Smooth muscle cell (in vitro differentiated cells): ENCODE data around the gene RAD23A. TPM values are rescaled to one million over a fixed set of nuclear protein-coding genes. Genes with fewer than 3 reads are reported as not detected.
"Not testable (repeated sequence)": the region's sequence is repeated elsewhere in the genome, so short reads cannot be mapped to it uniquely, and the experiment has no call there.

Source experiments
- DNase-seq: peaks from one replicate; lab custom pipeline; 2025; ENCODE audit not compliant: unreplicated experiment; lab: John Stamatoyannopoulos, UW
- H2AFZ ChIP-seq: fragments of 200-600 bp; sonication (generic); 2 replicates; pipeline ENCODE4 v1.6.0; 2016; ENCODE audit warnings: antibody characterized with exemption, low read depth, mild to moderate bottlenecking
- H3F3A ChIP-seq: fragments of 200-600 bp; sonication (generic); 2 replicates; pipeline ENCODE4 v1.6.0; 2017; ENCODE audit warnings: antibody characterized with exemption, low read depth
- H3K27ac ChIP-seq: fragments of 200-600 bp; sonication (generic); 2 replicates; pipeline ENCODE4 v1.5.1; 2016; ENCODE audit warnings: low read depth, mild to moderate bottlenecking
- H3K27me3 ChIP-seq: fragments of 200-600 bp; sonication (generic); 2 replicates; pipeline ENCODE4 v1.6.1; 2016; ENCODE audit warnings: low read depth, mild to moderate bottlenecking
- H3K36me3 ChIP-seq: fragments of 200-600 bp; sonication (generic); 2 replicates; pipeline ENCODE4 v1.5.1; 2016; ENCODE audit warnings: low read depth
- H3K4me1 ChIP-seq: fragments of 200-600 bp; sonication (generic); 2 replicates; pipeline ENCODE4 v1.5.1; 2016; ENCODE audit warnings: low read depth
- H3K4me2 ChIP-seq: fragments of 200-600 bp; sonication (generic); 2 replicates; pipeline ENCODE4 v1.6.0; 2016; ENCODE audit warnings: mild to moderate bottlenecking
- H3K4me3 ChIP-seq: fragments of 200-600 bp; sonication (generic); 2 replicates; pipeline ENCODE4 v1.5.1; 2016; ENCODE audit warnings: mild to moderate bottlenecking
- H3K79me2 ChIP-seq: fragments of 200-600 bp; sonication (generic); 2 replicates; pipeline ENCODE4 v1.6.0; 2016; ENCODE audit warnings: low read depth, mild to moderate bottlenecking
- H3K9ac ChIP-seq: fragments of 200-600 bp; sonication (generic); 2 replicates; pipeline ENCODE4 v1.6.0; 2016; ENCODE audit warnings: low read depth
- H3K9me3 ChIP-seq: fragments of 200-600 bp; sonication (generic); replicated peaks from 2 replicates; pipeline ENCODE4 v1.5.1; 2016; ENCODE audit warnings: low read depth
- H4K20me1 ChIP-seq: fragments of 200-600 bp; sonication (generic); 2 replicates; pipeline ENCODE4 v1.6.0; 2016; ENCODE audit warnings: low read depth
- WGBS: methylation state at CpG from one replicate; pipeline ENCODE4 v1.1.7; 2016; ENCODE audit warnings: low lambda C conversion rate; 5-methylcytosine and 5-hydroxymethylcytosine counted together
- polyA plus RNA-seq: library from polyadenylated mRNA; unstranded; fragments of >200 nt; fragmentation: Nextera tagmentation; extraction: Ambion mirVana; gene quantifications from 2 replicates; pipeline ENCODE4 v1.2.1, GENCODE V29; 2016
- total RNA-seq: library from RNA; depleted of rRNA; stranded (reverse); fragments of >200 nt; gene quantifications from 2 replicates; pipeline ENCODE4 v1.2.3, GENCODE V29; 2014
- TF ChIP-seq, protein P1 (sequence below): fragments of 200-600 bp; sonication (generic); IDR thresholded peaks from 2 replicates; pipeline ENCODE4 v1.5.1; 2017; ENCODE audit warnings: borderline replicate concordance, mild to moderate bottlenecking, antibody characterized with exemption; ENCODE audit not compliant: insufficient read depth, poor library complexity, severe bottlenecking

RAD23A gene
- total and polyA plus RNA-seq, 2 experiments from 2014 or later, result 97.1 to 176 TPM

DNA sequence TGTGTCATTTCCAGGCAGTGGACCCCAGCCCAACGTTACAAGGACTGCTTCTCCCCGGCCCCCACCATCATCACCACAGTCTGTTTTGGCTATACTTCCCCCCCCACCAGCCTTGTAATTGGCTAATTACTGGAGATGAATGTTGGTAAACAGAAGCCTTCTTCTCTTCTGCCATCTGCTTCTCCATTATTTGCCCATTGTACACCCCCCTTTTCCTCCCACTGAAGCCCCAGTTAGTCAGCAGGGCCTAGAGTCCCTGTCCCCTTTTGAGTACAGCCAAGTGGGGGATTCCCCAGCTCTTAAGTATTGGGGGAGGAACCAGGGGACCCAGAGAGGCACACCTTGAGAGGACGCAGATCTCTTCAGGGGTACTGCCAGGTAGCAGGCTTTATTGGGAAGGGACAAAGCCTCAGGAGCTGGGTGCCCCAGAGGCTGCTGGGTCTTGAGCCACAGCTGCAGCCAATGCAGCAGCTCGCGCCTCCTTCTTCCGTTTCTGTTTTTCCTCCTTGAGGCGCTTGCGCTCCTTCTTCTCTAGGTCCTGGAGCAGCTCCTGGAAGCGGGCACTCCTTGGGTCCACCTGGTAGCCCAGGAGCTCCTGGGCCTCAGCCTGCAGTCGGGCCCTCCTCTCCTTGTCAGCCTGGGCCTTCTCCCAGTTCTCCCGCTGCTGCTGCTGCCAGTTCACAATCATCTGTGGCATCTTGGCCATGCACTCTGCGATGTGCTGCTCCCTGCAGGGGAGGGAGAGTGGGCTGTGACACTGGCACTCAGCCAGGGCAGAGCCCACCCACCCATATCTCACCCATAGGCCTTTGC is 8.3 kb downstream of the RAD23A start:
- no peak overlapping the region for H3K4me2 ChIP-seq
- H3K4me1 ChIP-seq, result peaks cover 7% of the 10 kb centered on the region
- H3K27me3 ChIP-seq, result no peaks in the 10 kb centered on the region
- H3K36me3 ChIP-seq, result no peaks in the 10 kb centered on the region
- no peaks in the 10 kb centered on the region for H3K9me3 ChIP-seq
- no peak overlapping the region for H2AFZ ChIP-seq
- no peak for DNase-seq
- peaks cover 10% of the 10 kb centered on the region for H4K20me1 ChIP-seq
- H3K79me2 ChIP-seq, result peaks cover 41% of the 10 kb centered on the region
- H3F3A ChIP-seq, result peaks cover 24% of the 10 kb centered on the region
- TF ChIP-seq, protein P1, sequence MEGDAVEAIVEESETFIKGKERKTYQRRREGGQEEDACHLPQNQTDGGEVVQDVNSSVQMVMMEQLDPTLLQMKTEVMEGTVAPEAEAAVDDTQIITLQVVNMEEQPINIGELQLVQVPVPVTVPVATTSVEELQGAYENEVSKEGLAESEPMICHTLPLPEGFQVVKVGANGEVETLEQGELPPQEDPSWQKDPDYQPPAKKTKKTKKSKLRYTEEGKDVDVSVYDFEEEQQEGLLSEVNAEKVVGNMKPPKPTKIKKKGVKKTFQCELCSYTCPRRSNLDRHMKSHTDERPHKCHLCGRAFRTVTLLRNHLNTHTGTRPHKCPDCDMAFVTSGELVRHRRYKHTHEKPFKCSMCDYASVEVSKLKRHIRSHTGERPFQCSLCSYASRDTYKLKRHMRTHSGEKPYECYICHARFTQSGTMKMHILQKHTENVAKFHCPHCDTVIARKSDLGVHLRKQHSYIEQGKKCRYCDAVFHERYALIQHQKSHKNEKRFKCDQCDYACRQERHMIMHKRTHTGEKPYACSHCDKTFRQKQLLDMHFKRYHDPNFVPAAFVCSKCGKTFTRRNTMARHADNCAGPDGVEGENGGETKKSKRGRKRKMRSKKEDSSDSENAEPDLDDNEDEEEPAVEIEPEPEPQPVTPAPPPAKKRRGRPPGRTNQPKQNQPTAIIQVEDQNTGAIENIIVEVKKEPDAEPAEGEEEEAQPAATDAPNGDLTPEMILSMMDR, result no peak
- no peak overlapping the region for H3K4me3 ChIP-seq
- H3K9ac ChIP-seq, result no peak overlapping the region
- H3K27ac ChIP-seq, result peak overlapping the region; percentile 28
- WGBS, result 90% methylated on average over 11 of the region's 12 CpGs

DNA sequence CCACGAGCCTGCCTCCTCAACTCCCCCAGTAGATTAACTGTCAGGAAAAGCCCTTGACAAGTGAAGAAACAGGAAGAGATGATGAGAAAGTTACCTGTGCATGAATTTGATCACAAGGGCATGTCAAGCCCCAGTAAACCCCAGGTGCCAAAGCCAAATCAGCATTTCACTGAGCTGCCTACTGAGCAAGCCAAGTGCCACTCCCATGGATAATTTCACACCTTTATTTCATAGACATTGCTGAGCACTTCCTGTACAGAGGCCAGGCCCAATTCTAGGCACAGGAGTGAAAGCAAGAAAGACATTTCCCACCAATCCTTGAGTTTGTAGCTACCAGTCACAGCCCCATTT is 8.9 kb downstream of the RAD23A start:
- H2AFZ ChIP-seq, result no peak overlapping the region
- H3K9ac ChIP-seq, result no peak overlapping the region
- H3K27ac ChIP-seq, result peak overlapping the region; percentile 28
- H3F3A ChIP-seq, result peaks cover 24% of the 10 kb centered on the region
- DNase-seq, result no peak
- H3K9me3 ChIP-seq, result no peaks in the 10 kb centered on the region
- peaks cover 41% of the 10 kb centered on the region for H3K79me2 ChIP-seq
- H3K27me3 ChIP-seq, result no peaks in the 10 kb centered on the region
- no peak overlapping the region for H3K4me2 ChIP-seq
- H3K4me1 ChIP-seq, result peaks cover 7% of the 10 kb centered on the region
- H4K20me1 ChIP-seq, result peaks cover 10% of the 10 kb centered on the region
- H3K4me3 ChIP-seq, result no peak overlapping the region
- no peaks in the 10 kb centered on the region for H3K36me3 ChIP-seq
- TF ChIP-seq, protein P1, result no peak
- 75% methylated on average over 1 of the region's 1 CpG for WGBS

DNA sequence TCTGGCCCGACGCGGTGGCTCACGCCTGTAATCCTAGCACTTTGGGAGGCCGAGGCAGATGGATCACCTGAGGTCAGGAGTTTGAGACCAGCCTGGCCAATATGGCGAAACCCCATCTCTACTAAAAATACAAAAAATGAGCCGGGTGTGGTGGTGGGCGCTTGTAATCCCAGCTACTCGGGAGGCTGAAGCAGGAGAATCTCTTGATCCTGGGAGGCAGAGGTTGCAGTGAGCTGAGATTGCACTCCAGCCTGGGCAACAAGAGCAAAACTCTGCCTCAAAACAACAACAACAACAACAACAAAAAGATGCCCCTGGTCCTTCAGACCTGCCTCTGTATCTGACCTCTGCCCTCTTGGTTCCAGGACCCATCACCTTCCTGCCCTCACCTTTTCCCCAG is 9.9 kb downstream of the RAD23A start:
- WGBS, result 92% methylated on average over 9 of the region's 9 CpGs
- peaks cover 41% of the 10 kb centered on the region for H3K79me2 ChIP-seq
- not testable (repeated sequence) for DNase-seq, H2AFZ ChIP-seq, H3K36me3 ChIP-seq, H3K27me3 ChIP-seq, H3K4me1 ChIP-seq, H3K9me3 ChIP-seq
- H3K27ac ChIP-seq, result peak overlapping the region; percentile 74
- H3K4me3 ChIP-seq, result peak overlapping the region; percentile 83
- peak overlapping the region; percentile 93 for H3K9ac ChIP-seq
- peak overlapping the region; percentile 86 for H3K4me2 ChIP-seq
- H3F3A ChIP-seq, result peaks cover 24% of the 10 kb centered on the region
- peaks cover 10% of the 10 kb centered on the region for H4K20me1 ChIP-seq

DNA sequence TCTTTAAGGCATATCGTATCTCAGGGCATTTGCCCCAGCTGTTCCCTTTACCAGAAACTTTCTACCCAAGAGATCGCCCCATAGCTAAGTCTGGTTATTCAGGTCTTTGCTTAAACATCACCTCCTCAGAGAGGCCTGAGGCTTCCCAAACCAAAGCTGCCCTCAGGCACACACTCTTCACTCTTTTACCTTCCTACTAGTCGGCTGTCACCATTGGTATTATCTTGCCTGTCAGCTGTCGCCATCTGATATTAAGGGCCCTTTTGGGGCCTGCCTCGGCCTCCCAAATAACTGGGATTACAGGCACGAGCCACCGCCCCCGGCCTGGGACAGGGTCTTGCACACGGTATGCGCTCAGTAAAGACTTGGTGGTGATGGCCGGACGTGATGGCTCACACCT is 10.3 kb downstream of the RAD23A start:
- Histone ChIP-seq H3K4me3 (peak overlapping the region; percentile 83), H3K79me2 (peaks cover 41% of the 10 kb centered on the region), H3K36me3 (no peaks in the 10 kb centered on the region), H3F3A (peaks cover 20% of the 10 kb centered on the region), H4K20me1 (peaks cover 10% of the 10 kb centered on the region), H2AFZ (no peak overlapping the region), H3K9me3 (no peaks in the 10 kb centered on the region), H3K27me3 (no peaks in the 10 kb centered on the region), H3K4me2 (peak overlapping the region; percentile 86), H3K4me1 (peaks cover 7% of the 10 kb centered on the region), H3K27ac (peak overlapping the region; percentile 74), H3K9ac (peak overlapping the region; percentile 93)
- WGBS, result 51% methylated on average over 12 of the region's 12 CpGs
- TF ChIP-seq, protein P1, result no peak
- no peak for DNase-seq
